Stimulated activated naive CD8-positive, alpha-beta T cell treated with anti-CD3 and anti-CD28 coated beads, Interleukin-15, Interleukin-2, amounts not matched to agents 100 U/mL and 50 U/mL, for 24 hours (primary cell): ENCODE data around the gene NDOR1.

ENCODE experiments used
- ATAC-seq: fragments of 150-1000 bp; cut with Tn5 transposase; one replicate; pipeline ENCODE4 v1.10.0; 2021
- DNase-seq: peaks from one replicate; pipeline ENCODE4 v3.0.0; 2021

The NDOR1 gene

GRCh38 chr9:137221095-137221505 lies 15.6 kb downstream of the NDOR1 start:
- ATAC-seq: no peak
- no peak for DNase-seq

GRCh38 chr9:137221506-137222111 lies 16.1 kb downstream of the NDOR1 start:
- ATAC-seq (no peak), DNase-seq (no peak)

- DNase-seq: no peak
- no peak for ATAC-seq
Measured at GRCh38 chr9:137222190-137223077, 16.9 kb downstream of the NDOR1 start, which contains the start of gene RNF208. TSS of gene RNF208 (minus strand) at chr9:137222240. CDS start at chr9:137221212, 1,028 bp downstream.

DNA sequence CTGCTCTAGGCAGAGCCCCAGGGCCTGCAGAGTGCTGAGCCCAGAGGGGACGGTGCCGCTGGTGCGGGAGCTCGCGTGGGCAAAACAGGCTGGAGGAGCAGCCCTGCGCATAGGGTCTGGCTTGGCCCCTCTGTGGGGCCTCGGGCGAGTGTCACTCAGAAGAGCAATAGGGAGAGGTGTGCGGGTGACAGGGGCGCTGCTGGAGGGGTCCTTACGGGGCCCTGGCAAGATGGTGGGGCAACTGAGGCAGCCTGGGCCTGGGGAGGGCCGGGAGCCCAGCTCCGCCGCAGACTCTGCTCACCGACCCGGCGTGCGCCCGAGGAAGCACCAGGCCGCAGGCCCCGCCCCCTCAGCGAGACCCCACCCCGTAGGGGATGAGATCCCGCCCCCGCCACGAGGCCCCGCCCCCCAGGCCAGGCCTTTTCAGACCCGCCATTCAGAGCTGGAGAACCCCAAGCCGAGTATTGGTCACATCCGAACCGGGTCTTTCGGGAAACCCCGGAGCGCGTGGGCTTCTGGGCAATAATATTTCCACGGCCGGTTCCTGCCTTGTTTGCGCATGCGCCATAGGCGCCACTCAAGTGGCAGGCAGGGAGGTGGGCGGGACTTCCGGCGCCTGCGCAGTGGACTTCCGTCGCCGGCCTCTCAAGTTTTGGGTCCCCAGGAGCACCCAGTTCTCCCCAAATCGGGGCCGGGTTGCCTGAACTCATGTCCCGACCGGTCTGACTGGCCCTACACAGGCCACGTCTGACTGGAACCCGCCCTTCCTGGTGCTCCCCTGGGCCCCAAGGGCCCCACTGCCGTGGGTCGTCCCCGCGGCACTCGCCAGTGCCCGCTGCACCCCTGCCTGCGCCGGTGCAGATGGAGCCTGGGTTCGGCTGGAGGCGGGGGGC lies 17.8 kb downstream of the NDOR1 start:
- ATAC-seq (peak; percentile 85), DNase-seq (peak; percentile 97)

DNA sequence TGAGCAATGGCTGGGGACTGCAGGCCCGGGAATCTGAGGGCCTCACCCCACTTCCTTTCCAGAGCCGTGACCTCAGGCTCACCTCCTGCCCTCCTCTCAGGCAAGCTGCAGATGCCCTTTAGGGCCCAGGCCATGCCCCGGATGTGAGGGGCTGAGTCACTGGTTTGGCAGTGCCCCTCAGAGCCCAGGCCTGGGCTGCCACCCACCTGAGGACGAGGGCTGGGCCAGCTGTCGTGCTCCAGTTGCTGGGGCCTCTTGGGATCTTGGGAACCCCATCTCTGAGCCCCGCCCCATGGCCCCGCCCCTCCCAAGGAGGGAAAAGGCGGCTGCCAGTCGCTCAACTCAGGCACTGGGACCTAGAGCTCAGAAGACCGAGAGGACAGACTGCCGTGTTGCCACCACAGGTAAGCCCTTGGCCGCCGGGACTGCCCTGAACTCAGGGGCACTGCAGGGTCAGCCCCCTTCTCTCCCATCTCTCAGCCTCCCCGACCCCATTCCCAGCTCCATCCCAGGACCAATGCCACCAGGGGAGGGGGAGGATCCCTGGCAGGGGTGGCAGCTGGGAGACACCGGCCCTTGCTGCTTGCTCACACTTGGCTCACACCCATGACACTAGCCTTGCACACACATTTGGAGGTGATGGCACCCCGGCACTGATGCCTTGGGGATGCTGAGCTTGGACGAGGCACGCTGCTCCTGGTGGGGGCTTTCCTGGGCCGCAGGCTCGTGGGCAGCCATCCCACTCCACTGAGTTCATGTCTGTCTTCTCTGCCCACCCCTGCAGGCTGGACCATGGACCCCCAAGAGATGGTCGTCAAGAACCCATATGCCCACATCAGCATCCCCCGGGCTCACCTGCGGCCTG lies 19.6 kb downstream of the NDOR1 start, which contains the start of gene CYSRT1:
TSS of gene CYSRT1 (plus strand) at position 345 of the 865 bp plus-strand sequence. CDS start at position 793, 448 bp downstream.
- DNase-seq: peak; percentile 55
- peak; percentile 8 for ATAC-seq

GRCh38 chr9:137225699-137226331 lies 20.3 kb downstream of the NDOR1 start:
- DNase-seq (no peak), ATAC-seq (no peak)

- DNase-seq (no peak), ATAC-seq (no peak)
Measured at GRCh38 chr9:137226338-137227053, 21.0 kb downstream of the NDOR1 start.

GRCh38 chr9:137227054-137227852 lies 21.8 kb downstream of the NDOR1 start, which contains the start of gene RNF224:
TSS of gene RNF224 (plus strand) at chr9:137227502. CDS start at chr9:137228336, 834 bp downstream.
- peak; percentile 89 for DNase-seq
- peak; percentile 55 for ATAC-seq

- DNase-seq: no peak
- no peak for ATAC-seq
Measured at GRCh38 chr9:137227853-137228505, 22.5 kb downstream of the NDOR1 start.

DNA sequence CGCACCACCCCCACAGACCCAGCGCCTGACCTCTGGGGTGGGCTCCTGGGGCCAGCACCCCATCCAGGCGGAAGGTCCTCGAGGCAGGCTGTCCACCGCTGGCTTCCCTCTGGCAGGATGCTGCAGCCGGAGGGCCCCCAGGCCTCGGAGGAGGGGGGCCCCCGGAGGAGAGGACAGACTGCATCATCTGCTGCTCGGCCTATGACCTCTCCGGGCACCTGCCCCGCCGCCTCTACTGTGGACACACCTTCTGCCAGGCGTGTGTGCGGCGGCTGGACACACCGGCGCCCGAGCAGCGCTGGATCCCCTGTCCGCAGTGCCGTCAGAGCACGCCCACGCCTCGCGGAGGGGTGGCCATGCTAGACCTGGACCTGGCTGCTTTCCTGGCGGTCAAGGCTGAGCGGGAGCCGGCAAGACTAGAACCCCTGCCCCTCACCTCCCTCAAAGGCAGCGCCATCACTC lies 23.0 kb downstream of the NDOR1 start:
- ATAC-seq (no peak), DNase-seq (no peak)

GRCh38 chr9:137228968-137229896 lies 23.7 kb downstream of the NDOR1 start:
- ATAC-seq (no peak), DNase-seq (no peak)

DNA sequence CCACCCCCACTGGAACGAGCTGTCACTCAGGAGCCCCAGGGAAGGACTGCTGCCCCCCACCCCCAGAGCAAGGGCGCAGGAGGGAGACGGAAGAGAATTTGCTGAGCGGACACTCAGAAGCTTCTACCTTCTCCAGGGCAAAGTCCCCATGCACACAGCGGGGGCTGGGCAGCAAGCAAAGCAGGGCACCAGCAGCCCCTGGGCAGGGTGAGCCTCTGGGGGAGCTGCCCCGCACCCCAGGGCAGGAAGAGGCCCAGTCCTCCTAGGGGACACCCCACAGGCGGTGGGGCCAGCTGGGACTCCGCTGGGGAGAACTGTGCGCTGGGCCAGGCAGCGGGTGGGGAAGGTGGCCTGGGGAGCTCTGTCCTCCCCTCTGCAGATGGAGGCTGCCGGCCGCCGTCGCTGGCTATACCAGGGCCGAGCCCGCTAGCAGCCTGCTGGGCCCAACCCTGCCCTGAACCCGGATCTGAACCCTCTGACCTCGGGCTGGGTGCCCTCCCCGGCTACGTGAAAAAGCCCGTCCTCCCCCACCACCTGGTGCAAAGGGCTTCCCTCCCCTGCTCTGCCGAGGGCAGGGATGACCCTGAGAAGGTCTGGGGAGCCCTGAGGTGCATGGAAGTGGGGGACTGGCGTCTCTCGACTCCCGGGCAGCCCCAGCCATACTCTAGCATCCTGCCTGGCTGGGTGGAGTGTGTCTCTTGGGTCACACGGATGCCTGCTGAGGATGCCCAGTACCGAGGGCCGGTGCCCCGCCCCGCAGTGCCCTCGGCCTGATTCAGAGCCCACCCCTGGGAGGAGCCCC lies 24.6 kb downstream of the NDOR1 start:
- DNase-seq (no peak), ATAC-seq (no peak)

DNA sequence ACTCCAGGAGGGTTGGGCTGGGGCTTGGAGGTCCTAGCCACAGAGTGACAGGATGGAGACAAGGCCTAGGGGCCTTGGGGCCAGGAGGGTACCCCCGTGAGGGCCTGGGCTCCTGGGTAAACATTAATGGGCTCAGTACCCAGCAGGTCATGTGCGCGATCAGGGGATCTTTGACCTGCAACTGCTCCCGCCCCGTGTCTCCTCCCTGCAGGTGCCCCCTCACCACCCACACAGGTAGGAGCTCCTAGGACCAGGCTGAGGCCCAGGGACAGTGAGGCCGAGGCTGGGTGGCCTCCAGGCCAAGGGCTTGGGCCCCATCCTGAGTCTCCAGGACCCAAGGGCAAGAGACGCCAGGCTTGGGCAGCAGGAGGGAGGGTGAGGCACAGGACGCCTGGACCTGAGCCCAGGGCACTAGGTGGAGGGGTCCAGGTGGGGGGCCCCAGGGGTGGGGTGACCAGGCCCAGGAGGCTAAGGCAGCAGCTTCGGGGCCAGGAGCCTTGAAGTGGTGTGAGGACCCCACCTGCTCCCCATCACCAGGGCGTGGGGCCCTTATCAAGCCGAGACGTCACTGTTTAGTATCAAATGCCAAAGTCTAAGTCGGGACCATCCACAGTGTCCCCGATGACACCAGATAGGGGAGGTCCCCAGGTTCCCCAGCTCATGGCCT lies 25.3 kb downstream of the NDOR1 start, which contains the start of gene SLC34A3:
TSS of gene SLC34A3 (plus strand) at position 197 of the 667 bp plus-strand sequence. CDS start 802 bp downstream, outside the sequence.
- no peak for ATAC-seq

GRCh38 chr9:137231372-137232039 lies 26.0 kb downstream of the NDOR1 start:
- DNase-seq: no peak
- ATAC-seq: no peak

More for the DNA sequence above, 25.3 kb downstream of the NDOR1 start, which contains the start of gene SLC34A3:
- DNase-seq: no peak

GRCh38 chr9:137232101-137232500 lies 26.6 kb downstream of the NDOR1 start:
- ATAC-seq (no peak), DNase-seq (no peak)
